Activated gamma-delta T cell treated with anti-CD3 and anti-CD28 coated beads, Interleukin-2, amount 50 U/mL, for 16 hours (primary cell): ENCODE results near the gene DPYSL3.

Source experiments
- DNase-seq: peaks from one replicate; pipeline ENCODE4 v3.0.0-alpha.2; 2020; ENCODE audit warnings: low read depth

The DPYSL3 gene

DNA sequence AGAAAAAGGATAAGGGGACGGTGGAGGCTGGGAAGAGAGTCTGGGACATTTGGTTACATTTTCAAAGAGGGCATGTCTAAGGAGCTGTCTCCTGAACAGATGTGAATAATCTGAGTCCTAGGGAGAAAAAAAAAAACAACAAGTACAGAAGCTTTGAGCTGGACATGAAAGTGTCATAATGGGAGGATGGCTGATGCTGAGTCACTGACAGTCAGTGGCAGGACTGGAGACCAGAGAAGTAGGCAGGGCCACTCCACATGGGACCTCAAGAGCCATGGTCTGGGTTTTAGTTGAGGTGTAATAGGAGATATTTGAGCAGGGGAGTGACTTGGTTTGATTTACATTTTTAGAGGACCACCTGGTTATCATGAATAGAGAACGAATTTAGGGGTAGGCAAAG, 70.6 kb downstream of the DPYSL3 start:
- no peak for DNase-seq

DNA sequence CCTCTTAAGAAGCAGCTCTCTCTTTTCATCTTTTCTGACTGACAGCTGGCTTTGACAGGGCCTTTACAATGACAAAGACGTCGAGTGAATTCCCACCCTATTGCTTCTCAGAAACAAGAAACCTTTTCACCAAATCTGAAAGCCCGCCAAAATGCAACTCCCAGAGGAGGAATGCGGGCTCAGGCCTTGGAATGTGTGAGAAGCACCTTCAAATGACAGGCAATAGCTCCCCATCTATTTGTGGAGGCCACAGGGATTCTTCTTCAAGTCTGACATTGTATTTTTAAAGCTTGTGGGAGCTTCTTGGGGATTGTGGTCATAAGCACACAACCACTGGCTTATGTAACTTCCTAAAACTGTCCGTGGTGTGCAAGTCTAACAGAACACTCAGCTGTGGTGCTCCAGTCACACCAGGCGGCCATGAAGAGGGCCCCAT, 72.7 kb downstream of the DPYSL3 start:
- DNase-seq, result no peak

DNA sequence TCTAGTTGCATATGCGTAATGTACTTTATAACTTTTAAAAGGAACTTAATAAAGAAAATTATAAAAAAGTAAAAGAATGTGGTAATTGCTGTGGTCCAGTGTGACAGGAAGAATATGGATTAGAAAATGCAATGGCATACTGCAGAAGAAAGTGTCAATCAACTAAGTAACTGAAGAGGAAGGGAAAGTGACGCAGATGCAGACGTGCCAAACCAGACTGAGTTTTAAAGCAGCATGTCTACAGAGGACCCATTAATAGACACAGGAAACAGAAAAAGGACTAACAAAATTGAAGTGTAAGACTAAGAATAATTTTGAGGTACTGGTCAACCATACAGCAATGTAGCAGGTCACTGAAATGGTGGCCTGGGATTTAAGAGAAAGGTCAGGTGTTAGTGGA, 73.3 kb downstream of the DPYSL3 start:
- DNase-seq, result no peak

DNA sequence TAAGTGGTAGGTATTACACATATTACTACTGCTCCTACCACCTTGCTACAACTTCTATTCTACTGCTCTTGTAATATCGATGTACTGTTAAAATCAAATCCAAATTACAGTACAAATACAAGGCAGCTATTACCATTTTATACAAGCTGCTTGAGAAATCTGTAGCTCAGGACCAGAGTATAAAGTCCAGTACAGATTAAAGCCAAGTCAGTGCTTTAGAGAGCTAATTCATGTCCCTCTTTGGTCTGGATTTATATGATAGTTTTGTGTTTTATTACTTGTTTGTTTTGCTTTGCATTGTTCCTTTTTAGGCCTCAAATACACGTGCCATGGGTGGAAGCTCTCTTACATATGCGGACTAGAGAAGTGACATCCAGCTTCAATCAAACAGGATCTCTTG, 75.8 kb downstream of the DPYSL3 start:
- DNase-seq, result no peak

DNA sequence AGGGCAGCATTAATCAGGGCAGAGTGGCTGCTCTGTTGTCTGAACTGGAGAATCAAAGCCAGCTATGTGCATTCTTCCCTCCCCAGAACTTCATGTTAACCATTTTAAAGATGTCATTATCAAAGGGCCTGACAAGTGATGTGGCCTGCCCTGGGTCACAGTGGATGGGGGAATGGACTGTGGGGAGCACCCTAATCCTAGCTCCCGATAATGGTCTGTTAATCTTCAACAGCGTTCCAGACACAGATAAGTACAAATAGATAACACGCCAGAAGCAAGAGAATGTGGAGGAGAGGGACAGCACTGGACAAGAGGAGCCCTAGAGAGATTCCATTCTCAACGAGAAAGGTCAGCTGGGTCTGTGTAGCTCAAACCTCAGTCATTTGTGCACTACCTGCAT, 77.5 kb downstream of the DPYSL3 start:
- no peak for DNase-seq

DNA sequence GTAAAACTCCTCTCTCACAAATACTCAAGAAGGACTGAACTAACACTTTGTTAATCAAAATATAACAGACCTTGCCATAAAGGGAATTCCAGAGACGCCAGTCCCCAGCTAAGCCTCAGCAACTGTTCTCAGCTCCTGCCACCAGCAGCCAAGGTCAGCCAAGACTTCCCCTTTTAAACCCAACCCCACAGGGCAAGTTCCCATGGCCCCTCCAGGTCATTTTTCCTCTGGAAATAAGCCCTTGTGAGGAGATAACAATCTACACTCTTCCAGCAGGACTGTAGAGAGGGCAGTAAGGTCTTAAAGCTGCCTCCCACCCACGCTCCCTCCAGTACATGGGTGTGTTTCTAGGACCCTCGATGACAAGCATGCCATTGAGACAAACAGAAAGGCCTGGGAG, 78.3 kb downstream of the DPYSL3 start:
- DNase-seq, result no peak

DNA sequence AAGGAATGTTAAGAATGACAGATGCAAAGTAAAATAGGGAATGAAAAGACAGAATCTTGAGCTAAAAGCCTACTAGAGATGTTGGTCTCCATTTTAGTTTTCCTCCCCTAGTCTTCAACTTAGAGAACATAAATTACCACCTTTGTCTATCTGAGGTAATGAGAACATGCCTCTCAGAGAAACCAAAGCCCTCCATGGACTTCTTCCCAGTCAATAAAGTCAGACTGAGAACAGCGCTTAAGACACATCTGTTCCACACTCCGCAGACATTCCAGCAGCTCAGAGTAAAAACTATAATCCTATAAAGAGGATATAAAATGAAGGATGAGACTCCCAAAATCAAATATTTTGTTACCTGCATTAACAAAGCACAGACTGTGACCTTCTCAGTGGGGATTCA, 79.2 kb downstream of the DPYSL3 start:
- no peak for DNase-seq

DNA sequence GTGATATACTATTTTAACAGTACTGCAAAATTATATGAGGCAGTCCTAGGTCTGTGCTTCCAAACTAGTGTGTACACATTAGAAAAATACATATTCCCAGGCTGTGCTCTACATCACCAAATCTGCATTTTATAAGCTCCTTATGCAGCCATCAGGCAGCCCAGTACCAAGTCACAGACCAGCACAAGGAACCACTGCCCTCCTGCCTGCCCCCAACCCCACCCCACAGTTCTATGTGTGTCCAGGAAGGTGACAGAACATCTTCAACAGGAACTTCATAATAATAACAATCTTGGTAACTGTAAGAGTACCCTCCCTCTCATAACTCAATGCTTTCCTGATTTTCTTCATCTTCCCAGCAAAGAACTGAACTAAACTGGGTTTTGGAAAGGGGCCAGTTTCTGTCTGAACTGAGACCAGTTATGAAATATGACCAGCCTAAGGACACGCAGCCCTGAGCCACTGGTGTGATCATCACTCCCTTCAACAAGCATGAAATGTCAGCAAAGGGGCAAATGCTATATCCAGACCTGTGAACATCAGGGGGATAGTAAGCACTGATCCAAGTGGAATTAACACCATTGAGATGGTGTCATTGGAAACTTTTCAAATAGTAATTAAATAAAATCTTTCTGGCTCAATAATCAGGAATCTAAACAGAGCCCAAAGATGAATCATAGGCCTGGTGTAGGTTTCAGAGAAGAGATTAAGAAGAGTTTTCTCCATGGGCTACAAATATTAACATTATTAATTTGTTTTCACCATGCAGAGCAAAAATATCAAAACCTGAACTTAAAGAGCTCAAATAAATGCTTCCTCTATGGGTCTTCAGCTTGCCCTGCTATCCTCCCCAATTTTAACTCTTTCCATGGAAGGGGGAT, 82.1 kb downstream of the DPYSL3 start:
- DNase-seq, result no peak

DNA sequence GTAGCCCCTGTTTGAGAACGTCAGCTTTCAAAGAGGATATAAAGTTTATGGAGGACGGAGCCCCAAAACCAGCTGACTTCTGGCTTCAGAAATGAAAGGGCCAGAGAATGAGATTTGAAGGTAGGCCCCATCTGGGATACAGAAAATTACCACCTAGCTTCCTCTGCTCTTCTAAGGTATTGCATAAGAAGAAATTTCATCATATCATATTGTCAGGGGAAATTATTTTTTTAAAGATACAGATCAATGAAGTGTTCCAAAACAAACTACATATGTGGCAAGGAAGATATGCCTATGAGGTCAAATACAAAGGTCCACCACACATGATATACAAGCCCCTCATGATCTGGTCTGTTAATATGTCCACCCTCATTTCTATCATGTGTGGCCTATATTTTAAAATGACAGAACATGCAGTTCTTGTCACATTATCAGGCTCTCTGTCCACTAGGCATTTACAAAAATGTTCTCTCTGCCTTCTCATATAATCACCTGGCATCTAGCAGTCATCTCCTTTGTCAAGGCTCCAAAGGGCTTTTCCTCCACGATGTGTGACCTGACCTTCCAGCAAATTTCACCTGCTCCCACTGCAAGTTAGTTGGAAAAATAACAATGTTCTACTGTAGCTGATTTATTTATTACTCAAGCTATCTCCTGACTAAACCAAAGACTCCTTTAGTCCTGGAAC, 83.1 kb downstream of the DPYSL3 start:
- DNase-seq, result no peak

DNA sequence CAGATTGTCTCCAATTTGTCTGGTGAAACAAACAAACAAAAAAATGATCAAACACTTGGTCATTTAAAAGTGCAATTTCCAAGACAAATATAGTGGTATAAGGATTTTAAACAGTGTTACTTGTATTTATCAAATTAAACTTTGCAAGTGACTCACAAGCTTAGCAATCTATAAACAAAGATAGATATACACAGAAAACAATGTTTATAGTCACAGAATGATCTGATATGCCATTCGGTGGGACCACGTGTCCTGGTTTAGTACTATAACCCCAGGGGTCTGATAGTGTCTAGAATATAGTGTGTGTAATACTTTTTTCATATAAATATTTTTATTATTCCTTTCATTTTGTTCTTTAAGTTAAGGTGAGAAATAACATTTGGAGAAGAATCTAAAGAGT, 91.3 kb downstream of the DPYSL3 start:
- DNase-seq, result no peak

DNA sequence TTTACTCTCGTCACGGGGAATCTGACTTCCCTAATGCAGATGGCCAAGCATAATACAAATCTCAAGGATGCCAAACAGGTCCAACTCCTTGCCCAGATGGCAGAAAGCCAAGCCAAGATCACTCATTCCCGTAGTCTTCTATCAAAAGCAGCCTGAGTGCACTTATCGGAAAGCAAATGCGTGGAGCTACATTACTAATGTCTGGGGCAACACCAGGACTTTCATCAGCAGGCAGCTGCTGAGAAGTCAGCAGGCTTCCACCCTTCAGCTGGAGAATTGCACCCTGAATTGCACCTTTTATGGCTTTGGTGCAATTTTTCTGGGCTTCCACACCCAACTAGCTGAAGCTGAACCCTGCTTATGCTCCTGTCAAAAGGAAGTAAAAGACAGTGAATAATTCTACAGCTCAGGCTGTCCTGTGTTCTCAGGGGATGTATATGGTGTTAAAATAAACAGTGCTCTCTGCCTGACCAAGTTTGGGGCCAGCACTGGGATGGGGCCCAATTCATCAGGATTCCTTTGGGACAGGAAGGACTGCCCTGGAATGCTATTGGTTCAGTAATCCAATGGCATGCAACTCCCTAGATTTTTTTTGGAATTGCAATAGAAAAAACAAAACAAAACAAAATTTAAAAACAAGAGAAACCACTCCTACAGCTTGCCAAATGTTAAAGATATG, 92.6 kb downstream of the DPYSL3 start:
- DNase-seq, result no peak

DNA sequence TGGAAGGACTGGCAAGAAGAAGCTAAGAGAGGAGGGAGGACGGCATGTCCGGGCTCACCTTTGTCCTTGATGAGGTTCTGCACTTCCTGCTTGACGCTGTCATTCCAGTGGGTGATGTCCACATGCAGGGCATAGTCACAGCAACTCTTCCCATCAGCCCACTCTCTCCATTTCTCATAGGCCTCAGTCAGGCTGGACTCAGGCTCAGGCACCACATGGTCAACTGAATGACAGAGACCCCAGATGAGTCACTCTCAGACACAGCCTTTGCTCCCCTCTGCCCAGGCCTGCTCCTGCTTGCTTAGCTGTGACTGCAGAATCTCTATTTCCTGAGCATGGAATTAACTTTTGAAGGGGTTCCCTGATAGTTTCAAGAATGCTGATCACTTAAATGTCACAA, 94.2 kb downstream of the DPYSL3 start:
- no peak for DNase-seq

DNA sequence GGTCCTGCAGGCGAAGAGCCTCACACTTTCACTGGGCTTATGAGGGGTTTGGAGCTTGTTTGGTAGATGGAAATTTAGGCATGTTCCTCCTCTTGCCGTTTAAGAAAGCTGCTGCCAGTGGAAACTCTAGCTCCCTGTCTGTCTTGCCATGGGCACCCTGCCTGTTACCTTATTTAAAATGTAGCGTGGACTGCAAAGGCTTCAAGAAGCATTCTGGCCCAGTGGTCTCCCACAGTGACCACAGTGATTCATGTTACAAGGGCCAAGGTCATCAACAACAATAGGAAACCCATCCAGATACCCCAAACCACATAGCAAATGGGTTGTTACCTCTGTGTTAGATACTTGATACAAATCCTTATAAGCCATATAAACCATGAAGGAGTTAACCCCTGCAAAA, 96.6 kb downstream of the DPYSL3 start:
- no peak for DNase-seq

DNA sequence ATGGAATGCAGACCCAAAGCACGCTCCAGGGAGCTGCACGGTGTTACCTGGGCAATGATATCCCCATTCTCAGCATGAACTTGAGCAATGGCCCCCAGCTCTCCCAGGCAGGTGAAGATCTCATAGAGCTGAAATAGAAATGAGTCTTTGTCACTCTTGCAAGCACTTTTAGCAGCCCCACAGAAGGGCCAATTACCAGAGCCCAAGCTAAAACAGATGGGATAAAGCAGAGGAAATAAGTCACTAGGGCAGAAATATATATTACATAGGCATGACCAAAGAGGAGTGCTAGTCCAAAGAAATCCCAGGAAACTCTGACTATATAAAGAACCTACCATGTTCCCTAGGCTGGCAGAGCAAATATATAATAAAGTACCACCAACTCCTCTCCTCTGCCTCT, 97.3 kb downstream of the DPYSL3 start:
- no peak for DNase-seq

DNA sequence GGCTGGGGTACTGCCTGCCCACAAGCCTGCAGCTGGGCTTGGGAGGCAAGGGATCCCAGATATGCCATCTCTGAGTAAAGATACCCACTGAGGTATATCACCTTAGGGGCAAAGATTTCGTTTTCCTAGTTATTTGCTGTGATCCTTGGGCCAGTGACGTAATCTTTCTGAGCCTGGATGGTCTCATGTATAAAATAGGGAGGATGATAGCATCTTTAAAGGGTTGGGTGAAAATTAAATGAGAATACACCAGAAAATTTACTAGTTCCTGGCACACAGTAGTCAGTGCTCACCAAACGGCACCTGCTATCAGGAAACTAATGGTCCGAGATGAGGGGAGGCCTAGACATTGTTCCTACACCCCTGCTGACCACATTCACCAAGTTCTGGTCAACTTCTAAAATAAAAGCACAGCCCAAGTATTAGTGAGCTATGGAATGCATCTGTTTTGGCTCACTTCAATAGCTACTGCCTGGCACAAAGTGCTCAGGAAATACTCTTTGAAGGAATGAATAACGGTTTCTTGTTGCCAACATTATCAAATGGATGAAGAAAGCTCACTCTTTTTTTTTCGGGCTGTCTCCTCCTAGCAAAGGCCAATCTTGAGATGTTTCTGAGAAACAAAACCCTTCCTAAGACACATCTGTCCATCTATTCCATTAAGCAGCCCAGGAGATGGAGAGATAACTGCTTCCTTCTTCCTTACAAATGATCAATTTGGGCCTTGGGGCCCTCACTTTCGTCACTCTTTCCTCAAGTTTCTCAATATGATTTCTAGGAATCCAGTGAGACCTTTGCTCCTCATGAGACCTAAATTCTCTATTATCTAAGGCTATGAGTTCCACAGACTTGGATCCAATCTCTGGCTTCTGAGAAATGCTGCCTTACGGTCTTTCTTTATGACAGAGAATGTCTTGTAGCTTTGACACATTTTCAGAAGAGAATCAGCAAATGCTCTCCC, 98.2 kb downstream of the DPYSL3 start:
- no peak for DNase-seq

DNA sequence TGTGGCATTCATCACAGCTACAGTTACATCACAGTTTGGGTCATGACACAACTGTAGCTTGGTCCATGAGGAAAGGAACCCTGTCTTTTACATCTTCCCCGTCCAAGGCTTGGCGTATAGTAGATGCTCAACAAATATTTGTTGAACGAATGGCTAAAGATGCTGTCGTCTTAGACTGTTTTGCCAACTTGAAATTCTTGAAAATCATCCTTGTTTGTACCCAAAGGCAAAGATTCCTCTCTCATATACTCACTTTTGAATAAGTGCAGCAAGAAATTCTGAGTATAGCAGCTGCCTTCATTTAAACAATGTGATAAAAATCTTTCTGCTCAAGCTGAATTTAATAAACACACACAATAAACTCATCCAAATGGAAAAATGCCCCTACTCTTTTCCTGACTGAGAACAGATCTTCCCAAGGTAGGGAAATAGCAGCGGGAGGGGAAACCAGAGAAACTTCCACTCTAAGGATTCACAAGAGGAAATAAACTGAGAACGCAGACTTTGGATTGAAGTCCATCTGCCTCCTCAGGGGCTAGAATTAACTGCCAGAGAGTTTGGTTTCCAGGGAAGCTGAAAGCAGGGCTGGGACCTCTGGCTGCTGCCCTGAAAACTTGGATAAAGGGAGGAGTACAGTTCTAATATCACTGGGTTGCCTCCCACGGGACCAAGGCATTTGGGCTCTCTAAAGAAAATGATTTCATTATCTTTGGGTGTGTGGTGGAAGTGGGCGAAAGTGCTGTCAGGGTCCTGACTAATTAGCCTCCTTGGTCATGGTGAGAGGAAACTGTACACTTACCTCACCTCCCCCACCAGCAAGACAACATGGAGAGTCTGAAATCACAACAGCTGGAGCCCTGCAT, 99.1 kb downstream of the DPYSL3 start:
- no peak for DNase-seq

DNA sequence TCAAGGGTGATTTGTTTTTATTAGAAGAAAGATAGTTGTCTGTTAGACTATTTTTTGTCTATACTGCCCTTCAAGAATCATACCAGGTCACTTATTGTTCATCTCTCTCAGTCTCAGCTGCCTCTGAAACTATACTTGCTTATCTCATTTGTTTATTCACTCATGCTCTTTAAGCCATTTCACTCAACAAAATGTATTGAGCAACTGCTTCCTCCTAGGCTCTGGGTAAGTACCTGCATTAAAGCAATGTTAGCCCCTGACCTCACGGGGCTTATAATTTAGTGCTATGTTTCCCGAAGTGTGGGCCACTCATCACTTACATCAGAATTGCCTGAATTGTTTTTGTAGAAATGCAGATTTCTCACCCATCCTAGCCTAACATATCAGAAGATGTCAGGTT, 100.9 kb downstream of the DPYSL3 start:
- no peak for DNase-seq

DNA sequence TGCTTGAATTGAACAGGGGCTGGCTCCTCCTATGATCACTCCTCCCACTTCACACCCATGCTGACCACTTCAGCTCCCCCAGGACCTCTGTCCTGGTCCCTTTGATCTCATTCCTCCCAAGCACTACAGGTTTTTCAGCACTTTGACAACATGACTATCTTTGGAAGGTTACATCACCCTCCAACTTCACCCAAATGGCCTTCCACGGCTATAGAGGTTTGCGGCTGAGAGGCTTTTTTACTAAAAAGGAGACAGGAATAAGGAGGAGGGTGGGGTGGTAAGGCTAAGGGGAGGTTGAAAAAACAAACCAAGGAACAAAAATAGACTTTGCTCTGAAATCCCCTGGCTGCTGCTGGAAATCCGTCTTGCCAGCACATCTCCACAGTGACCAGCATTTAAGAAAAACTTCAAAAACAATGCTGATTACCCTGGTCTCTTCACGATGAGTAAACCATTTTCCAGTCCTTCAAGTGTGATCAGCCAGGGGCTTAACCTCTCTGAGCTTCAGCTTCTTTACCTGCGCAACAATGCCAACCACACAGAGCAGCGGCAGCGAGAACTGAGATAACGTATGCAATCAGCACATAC, 102.7 kb downstream of the DPYSL3 start:
- DNase-seq, result no peak

DNA sequence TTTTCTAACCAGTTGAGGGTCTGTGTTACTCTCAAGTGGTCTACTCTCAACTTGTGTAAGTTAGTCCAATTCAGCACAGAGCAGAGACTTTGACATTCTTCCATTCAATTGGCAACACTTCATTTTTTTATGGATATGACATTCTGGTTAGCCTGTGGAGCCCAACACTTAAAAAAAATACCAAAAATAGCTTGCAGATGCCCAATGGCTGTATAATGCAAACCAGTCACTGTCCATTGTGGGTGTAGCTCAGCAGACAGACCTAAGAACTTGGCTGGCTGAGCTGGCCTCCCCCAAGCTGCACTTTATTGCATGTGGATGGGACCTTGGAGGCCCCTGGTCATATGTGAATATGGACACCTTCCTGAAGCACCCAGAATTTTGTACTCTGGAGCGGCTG, 103.2 kb downstream of the DPYSL3 start:
- no peak for DNase-seq

DNA sequence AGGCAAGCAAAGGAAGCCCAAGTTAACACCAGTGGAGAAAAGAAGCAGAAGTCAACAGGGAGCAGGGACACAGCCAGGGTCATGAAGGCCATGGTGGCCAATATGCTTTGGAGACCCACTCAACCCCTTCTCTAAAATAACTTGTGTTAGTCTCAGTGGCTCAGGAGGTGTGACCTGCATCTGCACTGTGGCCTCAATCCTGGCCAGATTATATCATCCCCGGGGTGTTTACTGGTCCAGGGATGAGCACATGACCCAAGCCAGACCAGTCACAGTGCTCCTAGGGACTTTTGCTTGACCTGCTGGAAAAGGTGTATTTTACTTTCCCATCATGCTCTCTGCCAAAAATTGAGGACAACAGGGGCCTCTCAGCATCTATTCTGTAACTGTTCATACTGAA, 105.2 kb downstream of the DPYSL3 start:
- DNase-seq, result no peak
